ENCODE results near the gene CD300LB. TPM values are rescaled to one million over a fixed set of nuclear protein-coding genes. Genes with fewer than 3 reads are reported as not detected.
"Not testable (repeated sequence)": the region's sequence is repeated elsewhere in the genome, so short reads cannot be mapped to it uniquely, and the experiment has no call there.

CD300LB gene
- total RNA-seq, 1 donor from 2014 or later = not detected

- no peak for DNase-seq (ENCODE audit: low read depth, low spot score)
These were observed 5.4 kb downstream of the CD300LB start for GRCh38 chr17:74525781-74526288.

DNA sequence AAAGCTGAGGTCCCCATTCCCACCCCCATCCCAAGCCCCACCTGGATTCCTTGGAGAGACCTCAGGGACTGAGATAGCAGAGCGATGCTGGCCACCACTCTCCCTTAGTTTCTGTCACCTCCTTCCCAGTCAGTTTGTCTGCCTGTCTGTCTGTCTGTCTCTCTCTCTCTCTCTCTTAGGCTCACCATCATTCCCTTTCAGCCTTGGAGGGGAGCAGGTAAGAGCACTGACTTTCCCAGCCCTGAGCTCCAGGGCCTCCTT lies 5.9 kb downstream of the CD300LB start:
- no peak for DNase-seq (ENCODE audit: low read depth, low spot score)

DNA sequence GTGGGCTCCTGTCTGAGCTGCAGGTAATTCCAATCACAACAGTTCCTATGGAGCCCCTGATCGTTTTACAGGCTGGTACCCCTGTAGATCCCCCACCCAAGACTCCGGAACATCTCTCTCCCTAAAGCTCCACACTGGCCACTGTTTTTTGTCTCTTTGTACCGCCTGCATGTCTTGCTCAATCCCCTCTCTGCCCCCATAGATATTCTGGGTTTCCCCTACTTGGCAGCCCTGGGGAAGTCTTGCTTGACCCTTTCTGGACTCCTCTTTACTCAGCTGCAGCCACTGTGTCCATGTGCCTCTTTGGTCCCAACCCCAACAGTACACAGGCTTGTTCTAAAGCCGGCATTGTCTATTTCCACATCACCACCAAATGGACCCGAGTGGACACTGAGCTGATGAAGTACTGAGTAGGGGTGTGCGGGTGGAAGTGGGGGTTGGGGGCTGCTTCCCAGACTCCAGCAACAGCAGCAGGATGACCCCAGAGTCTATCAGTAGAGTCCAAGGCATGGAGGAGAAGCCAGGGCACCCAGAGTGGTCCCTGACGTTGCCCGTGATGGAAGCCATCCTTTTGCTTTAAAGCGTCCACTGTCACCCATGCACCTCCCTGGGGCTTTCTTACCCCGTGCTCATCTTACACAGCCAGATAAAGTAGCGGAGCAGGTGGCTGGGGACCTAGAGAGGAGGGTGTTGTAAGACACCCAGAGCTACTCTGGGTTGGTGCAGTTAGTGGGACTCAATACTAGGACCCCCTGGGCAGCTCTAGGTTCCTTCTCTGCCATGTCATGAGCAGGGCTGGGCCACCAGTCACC lies 6.4 kb downstream of the CD300LB start:
- DNase-seq (ENCODE audit: low read depth, low spot score) = no peak

DNA sequence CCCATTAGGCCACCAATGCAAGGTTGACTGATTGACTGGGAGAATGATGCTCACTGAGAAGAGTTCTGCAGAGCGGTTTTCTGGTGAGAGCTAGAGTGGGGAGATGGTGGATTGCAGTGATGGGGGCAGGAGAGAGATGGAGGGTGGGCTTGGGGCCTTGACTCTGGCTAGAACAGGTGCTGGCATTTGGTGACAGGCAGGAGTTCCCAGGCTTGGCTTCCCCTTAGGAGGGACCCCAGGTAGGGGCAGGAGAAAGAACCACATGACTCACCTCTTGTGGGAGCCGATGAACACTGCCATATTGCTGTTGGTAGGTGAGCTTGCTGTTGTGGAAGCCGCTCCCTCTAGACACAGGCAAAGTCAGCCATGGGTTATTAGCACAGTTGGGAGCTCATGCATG lies 8.0 kb downstream of the CD300LB start:
- DNase-seq (ENCODE audit: low read depth, low spot score) = no peak

GRCh38 chr17:74522381-74523105 lies 8.7 kb downstream of the CD300LB start:
- no peak for DNase-seq (ENCODE audit: low read depth, low spot score)

- DNase-seq (ENCODE audit: low read depth, low spot score) = no peak
These were observed 9.5 kb downstream of the CD300LB start for GRCh38 chr17:74521701-74522201.

DNA sequence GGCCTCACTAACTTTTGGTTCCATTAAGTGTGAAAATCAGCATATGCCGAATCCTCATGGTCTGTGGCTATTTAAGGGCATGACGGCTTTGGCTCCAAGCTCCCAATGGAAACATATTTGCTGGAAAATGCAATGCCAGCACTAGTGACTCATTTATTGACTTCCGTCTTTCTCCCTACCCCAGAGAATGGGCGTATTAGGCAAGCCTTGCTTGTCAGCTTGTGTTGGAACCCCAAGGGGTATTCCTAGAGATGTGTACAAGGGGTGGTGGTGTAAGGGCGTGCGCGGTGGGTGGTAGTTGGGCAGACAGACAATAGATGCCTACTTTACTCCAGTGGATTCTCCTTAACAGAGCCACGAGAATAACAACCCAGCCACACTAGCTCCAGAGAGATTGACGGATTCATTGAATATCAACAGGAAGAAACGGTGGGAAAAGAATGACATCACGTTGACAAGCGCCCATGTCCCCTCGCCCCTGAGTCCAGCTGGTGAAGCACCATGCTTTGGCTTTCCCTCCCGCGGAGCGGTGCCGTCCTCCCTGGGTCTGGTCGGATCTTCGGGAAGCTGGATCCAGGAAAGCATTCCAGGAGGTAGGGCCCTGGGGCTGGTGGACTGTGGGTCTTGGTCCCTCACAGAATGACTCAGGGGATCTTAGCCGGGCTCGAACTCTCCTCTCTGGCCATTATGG lies 10.3 kb downstream of the CD300LB start:
- DNase-seq (ENCODE audit: low read depth, low spot score) = no peak

DNA sequence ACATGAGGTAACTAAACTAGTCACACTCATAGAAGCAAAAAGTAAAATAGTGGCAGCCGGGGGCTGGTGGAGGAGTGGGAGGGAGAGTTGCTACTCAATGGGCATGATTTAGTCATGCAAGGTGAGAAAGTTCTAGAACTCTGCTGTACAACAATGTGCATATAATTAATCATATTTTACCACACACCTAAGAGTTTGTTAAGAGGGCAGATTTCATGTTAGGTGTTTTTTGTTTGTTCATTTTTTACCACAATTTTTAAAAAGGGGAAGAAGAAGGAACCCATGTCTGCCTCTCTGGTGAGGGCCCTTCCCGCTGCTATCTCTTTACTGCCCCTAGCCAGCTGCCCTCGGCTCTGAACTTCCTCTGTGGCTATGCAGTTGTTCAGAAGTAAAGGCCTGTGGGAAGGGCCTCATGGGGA lies 11.2 kb downstream of the CD300LB start:
- DNase-seq (ENCODE audit: low read depth, low spot score) = no peak

- DNase-seq (ENCODE audit: low read depth, low spot score) = not testable (repeated sequence)
These were observed 12.8 kb downstream of the CD300LB start for GRCh38 chr17:74518413-74518981.

DNA sequence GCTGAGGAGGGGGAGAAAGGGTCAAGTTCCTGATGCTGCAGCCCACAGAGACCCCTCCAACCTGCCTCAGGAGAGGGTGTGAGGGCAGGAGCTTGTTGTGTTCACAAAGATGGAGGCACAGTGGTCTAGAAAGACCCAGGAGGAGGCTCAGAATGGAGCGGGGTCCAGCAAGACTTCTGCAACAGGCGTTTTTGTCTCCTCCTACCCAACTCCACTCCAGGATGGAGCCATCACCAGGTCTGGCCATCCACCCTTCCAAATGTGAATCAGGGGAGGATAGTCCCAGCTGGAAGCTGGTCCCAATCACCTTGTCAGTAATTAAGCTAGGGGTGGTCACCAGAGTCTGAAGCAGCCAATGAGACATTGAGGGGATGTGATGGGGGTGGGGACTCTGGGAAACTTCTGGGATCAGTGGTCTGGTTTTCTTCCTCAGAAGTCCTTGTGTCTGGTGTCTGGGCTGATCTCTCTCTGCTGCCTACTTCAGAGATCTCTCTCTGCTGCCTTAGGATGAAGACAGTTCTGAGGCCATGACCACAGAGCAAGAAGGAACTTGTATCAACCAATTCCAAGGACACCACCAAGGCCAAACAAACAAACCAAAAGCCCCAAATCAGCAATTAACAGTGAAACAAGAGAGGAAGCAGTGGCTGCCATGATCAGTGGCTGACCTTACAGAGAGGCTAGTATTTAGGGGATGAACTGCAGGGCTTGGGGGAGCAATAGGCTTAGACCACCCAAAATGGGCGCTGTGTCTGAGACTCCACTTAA lies 14.5 kb downstream of the CD300LB start:
- no peak for DNase-seq (ENCODE audit: low read depth, low spot score)

DNA sequence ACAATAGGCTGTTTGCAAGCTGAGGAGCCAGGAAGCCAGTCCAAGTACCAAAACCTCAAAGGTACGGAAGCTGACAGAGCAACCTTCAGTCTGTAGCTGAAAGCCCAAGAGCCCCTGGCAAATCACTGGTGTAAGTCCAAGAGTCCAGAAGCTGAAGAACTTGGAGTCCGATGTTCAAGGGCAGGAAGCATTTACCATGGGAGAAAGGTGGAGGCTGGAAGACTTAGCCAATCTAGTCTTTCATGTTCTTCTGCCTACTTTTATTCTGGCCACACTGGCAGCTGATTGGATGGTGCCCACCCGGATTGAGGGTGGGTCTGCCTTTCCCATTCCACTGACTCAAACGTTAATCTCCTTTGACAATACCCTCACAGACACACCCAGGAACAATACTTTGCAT lies 15.3 kb downstream of the CD300LB start:
- no peak for DNase-seq (ENCODE audit: low read depth, low spot score)

DNA sequence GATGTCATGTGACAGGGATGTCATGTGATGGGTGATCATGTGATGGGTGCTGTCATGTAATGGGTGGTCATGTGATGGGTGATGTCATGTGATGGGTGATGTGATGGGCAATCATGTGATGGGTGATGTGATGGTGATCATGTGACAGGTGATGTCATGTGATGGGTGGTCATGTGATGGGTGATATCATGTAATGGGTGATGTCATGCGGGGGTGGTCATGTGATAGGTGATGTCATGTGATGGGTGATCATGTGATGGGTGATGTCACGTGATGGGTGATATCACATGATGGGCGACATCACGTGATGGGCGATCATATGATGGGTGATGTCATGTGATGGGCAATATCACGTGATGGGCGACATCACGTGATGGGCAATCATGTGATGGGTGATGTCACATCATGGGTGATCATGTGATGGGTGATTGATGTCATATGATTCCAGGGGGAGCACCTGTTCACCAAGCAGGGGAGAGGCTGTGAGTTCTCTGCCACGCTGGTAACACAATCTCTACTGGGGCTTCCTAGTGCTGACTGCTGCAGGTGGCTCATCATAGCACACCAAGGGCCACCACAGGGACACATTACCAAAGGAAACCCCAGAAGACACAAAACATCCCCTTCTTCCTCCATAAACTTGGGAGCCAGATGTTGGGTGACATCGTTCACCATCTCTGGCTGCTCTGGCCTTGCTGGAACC lies 16.5 kb downstream of the CD300LB start:
- no peak for DNase-seq (ENCODE audit: low read depth, low spot score)

GRCh38 chr17:74513987-74514631 lies 17.2 kb downstream of the CD300LB start:
- no peak for DNase-seq (ENCODE audit: low read depth, low spot score)

GRCh38 chr17:74512624-74513091 lies 18.6 kb downstream of the CD300LB start:
- DNase-seq (ENCODE audit: low read depth, low spot score) = no peak

- no peak for DNase-seq (ENCODE audit: low read depth, low spot score)
These were observed 19.2 kb downstream of the CD300LB start for GRCh38 chr17:74512036-74512435.

DNA sequence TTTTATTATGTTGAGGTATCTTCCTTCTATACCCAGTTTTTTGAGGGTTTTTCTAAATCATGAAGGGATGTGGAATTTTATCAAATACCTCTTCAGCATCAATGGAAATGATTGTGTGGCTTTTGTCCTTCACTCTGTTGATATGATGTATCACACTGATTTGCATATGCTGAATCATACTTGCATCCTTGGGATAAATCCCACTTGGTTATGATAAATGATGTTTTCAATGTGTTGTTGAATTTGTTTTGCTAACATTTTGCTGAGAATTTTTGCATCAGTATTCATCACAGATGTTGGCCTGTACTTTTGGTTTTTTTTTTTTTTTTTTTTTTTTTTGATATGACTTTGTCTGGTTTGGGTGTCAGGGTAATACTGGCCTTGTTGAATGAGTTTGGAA lies 23.1 kb downstream of the CD300LB start:
- DNase-seq (ENCODE audit: low read depth, low spot score) = no peak

- not testable (repeated sequence) for DNase-seq (ENCODE audit: low read depth, low spot score)
These were observed 27.3 kb downstream of the CD300LB start for GRCh38 chr17:74503949-74504348.

- no peak for DNase-seq (ENCODE audit: low read depth, low spot score)
These were observed 28.4 kb downstream of the CD300LB start for GRCh38 chr17:74502861-74503260.

DNA sequence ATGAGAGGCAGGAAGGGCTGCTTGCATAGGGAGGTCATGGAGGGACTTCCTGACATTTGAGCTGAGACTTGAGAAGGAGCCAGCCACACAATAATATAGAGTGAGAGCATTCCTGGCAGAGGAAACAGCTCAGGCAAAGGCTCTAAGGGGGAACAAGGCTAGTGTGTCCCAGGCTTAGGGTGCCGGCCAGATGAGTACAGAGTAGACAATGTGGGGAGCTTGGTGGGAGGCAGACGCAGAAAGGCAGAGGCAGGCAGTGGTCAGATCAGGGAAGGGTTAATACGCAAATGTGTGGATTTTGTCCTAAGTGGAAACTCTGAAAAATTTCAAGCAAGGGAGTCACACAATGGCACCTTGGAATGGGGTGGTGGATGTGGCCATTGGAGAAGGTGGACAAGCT lies 31.3 kb downstream of the CD300LB start:
- DNase-seq (ENCODE audit: low read depth, low spot score) = no peak

DNA sequence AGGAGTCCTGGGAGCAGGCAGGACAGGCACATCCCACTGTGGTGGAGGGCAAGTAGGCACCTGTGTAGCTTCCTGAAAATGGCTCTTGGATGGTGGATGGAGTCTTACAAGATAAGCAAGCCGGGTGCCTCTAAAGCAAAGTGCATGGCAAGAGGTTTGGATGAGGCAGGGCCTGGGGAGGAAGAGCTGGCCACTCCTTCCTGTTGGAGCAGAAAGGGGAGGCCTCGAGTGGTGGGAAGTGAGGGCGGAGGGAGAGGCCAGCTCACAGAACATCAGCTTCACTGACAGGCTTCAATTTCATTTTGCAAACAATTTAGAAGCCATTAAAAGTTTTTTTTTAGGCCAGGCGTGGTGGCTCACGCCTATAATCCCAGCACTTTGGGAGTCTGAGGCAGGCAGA lies 33.8 kb downstream of the CD300LB start:
- no peak for DNase-seq (ENCODE audit: low read depth, low spot score)
